ENCODE data around the gene GRAMD1B.
"Not testable (repeated sequence)": the region's sequence is repeated elsewhere in the genome, so short reads cannot be mapped to it uniquely, and the experiment has no call there.

The GRAMD1B gene

DNA sequence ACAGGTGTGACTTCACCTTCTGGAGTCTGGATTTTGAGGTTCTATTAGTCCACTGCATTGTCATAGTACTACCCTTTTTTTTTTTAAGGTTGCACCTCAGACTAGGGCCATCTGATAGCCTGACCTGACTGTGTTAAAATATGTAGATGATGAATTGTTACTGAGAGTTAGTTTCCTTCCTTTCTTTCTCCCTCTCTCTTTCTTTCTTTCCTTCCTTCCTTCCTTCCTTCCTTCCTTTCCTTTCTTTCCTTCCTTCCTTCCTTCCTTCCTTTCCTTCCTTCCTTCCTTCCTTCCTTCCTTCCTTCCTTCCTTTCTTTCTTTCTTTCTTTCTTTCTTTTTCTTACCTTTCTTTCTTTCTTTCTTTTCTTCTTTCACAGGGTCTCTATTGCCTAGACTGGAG lies 83.2 kb downstream of the GRAMD1B start:
- not testable (repeated sequence) for FAIRE-seq

- FAIRE-seq = no peak
Measured at GRCh38 chr11:123516238-123516637, 86.2 kb downstream of the GRAMD1B start.

DNA sequence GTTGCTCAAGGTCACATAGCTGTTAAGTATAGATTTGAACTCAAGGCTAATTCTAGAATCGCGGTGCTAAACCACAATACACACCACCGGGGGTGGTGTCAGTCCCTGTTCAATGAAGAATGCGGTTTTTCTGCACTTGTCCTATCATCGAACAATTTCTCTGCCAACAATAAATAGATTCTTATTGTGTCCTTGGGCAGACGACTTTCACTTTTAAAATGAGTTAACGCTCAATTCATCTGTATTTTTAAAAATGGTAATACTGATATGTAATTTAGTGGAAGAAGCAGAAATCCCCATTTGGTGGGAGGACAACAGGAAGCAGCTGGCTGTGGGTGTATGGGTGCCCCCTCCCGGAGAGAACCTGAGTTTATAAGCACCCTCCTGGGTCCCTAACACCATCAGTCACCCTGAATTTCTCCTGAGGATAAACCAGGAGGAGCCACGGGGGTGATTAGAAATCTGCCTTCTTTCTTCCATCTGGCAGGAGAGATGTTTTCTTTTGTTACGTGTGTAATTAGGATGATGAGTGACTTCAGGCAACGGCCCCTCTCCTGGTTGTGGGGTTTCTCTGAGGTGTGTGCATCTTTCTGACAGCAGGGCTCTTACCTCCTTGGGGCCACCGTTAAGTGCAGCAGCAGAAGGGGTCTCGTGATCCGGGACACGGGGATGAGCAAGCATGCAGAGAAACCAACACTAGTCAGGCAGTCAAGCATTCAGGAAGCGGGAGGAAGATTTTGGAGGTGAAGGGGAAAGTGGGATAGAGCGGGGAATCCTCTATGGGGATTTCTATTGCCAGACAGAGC lies 87.7 kb downstream of the GRAMD1B start:
- FAIRE-seq = no peak

GRCh38 chr11:123518496-123519054 lies 88.5 kb downstream of the GRAMD1B start:
- no peak for FAIRE-seq

GRCh38 chr11:123519055-123519796 lies 89.2 kb downstream of the GRAMD1B start:
- FAIRE-seq = no peak

DNA sequence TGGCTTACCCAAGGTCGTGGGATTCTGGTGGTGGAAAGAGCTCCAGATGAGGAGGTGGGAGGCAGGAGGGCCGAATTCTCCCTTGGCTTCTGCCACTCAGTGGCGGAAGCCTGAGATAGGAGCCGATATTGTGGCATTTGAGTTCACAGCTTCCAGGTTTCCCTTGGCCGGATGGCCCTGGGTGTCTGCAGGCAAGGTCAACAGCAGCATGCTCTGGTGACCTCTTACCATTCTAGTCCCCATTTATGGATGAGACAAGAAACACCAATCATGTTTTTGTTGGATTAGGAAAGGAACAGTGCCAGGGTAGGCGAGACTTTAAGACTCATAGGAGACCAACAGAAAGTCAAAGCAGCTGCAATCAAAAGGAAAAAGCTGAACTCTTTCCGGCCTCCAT lies 89.7 kb downstream of the GRAMD1B start:
- FAIRE-seq = no peak

DNA sequence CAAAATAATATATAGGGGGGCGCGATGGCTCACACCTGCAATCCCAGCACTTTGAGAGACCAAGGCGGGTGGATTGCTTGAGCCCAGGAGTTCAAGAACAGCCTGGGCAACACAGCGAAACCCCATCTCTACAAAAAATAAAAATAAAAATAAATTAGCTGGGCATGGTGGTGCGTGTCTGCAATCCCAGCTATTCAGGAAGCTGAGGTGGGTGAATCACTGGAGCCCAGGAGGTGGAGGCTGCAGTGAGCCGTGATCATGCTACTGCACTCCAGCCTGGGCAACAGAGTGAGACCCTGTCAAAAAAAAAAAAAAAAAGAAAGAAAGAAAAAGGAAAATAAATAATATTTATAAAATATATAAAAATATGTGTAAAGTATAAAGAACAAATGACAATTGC lies 90.4 kb downstream of the GRAMD1B start:
- not testable (repeated sequence) for FAIRE-seq

DNA sequence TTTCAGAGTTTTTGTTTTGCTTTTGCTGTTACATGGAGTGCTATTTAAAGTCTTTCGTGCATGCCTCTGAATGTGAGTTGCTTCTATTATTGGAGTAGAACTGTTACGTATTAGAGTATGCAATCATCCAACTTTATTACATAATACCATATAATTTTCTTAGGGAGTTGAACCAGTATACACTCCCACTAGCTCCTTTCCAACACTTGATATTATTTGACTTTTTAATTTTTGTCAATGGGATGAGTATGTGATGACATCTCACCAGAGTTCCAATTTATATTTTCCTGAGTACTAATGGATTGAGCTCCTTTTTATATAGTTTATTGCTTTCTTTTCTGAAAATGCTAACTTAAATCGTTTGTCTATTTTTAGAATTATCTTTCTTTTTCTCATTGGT lies 90.9 kb downstream of the GRAMD1B start:
- no peak for FAIRE-seq

DNA sequence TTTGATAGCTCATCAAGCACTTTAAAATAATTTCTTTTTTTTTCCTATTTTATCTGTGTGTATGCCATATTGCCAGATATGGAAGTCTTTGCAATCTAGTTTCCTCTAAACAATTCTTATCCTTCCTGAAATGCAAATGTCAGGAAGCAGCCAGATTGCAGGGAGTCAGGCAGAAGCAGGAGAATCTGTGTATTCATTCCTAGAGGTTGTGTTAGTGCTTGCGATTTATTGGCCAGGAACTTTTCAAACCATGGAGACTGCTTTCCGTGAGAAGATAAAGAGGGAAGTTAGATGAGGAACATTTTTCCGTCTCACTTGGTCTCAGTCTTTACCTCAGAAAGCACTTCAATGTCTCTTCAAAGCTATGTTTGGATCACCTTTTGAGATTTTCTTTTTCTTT lies 91.9 kb downstream of the GRAMD1B start:
- FAIRE-seq = no peak

GRCh38 chr11:123523539-123523938 lies 93.5 kb downstream of the GRAMD1B start:
- FAIRE-seq = no peak

GRCh38 chr11:123525097-123525496 lies 95.0 kb downstream of the GRAMD1B start:
- FAIRE-seq = no peak

DNA sequence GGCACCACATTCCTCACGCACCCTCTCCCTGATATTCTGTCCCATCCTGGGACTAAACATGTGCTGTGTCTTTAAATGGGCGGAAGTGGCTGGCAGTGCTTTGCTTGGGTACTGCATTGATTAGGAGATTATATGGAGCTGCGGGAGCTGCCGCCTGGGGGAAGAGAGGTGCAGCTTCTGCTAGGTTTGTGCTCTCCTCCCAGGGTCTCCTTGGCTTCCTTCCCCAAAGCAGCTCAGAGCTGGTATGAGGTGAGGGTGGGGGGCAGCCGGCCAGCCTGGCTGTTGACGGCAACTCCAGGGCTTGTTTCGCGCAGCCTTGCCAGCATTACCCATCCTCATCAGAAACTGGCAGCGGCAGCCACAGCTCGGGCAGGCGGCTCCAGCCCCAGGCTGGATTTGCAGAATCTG lies 95.4 kb downstream of the GRAMD1B start:
- no peak for FAIRE-seq

- FAIRE-seq = no peak
Measured at GRCh38 chr11:123526027-123526805, 96.1 kb downstream of the GRAMD1B start.

DNA sequence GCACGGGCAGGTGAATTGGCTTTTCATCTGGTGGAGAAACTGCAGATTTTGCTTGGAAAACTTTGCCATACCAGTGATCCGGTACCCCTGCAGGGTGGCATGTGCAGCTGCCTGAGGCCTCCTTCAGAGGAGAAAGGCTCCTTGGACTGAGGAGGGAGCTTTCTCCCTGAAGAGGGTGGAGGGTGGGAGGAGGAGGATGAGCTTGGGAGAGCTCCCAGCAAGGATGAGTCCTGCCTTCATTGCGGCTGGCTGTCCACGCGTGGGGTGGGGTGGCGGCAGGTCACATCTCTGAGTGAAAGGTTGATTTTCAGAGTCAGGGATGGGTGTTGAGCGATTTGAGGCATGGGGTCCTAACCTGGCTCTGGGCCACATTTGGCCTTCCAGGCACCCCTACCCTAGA lies 96.8 kb downstream of the GRAMD1B start:
- FAIRE-seq = no peak

DNA sequence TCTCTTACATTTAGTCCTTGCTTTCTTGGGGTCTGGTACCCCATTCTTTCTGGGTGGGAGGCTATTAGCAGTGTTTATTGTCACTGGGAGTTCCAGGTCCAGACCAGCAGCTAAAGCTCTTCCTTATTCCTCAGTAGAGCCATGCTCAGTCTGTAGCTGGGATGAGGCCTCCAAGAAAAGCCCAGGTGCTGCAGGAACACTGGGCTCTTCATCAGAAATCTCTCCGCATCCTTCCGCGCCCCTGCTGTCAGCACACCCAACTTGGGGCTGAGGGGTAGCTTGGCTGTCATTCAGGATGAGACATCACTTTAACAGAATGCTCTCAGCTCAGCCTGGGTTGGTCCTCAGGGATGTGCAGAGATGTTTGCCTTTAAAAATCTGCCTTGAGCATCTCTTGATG lies 97.5 kb downstream of the GRAMD1B start:
- no peak for FAIRE-seq

- no peak for FAIRE-seq
Measured at GRCh38 chr11:123527947-123528346, 97.9 kb downstream of the GRAMD1B start.

GRCh38 chr11:123531325-123531724 lies 101.3 kb downstream of the GRAMD1B start:
- no peak for FAIRE-seq

DNA sequence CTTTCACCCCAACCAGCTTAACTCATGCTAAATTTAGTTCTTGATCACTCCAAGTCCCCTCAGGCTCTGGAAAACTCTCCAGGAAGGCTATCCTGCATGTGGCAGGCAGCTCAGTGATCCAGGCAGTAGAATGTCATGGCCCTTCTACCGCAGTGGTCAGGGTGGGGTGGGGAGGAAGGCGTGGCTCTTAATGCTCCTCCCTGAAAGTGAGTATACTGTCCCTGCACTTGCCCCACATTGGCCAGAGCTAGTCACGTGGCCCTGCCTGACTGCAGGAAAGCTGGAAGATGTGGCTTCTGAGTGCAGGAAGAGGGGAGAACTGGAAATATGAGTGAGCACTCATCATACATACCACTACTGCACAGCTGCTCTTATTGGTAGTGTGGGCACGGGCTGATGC lies 102.1 kb downstream of the GRAMD1B start:
- FAIRE-seq = no peak

GRCh38 chr11:123535401-123535800 lies 105.3 kb downstream of the GRAMD1B start:
- no peak for FAIRE-seq

- no peak for FAIRE-seq
Measured at GRCh38 chr11:123536690-123537437, 106.8 kb downstream of the GRAMD1B start.

GRCh38 chr11:123537726-123538125 lies 107.7 kb downstream of the GRAMD1B start:
- no peak for FAIRE-seq

- no peak for FAIRE-seq
Measured at GRCh38 chr11:123543797-123544196, 113.7 kb downstream of the GRAMD1B start.

Measured in TTC549 (cell line).